CD4-positive, CD25-positive, alpha-beta regulatory T cell (primary cell): ENCODE measurements around the gene FILIP1L. TPM values are rescaled to one million over a fixed set of nuclear protein-coding genes. Genes with fewer than 3 reads are reported as not detected.
A peak's percentile ranks its signal among the peaks of the same experiment; 100 is the strongest.

Experiments
- ATAC-seq, 2 donors: fragments of 150-1000 bp; cut with Tn5 transposase; one replicate each; pipeline ENCODE4 v1.10.0; 2021; ENCODE audit warnings: low read depth in 2 of 2, moderate number of reproducible peaks in 2 of 2, moderate library complexity in 1 of 2
- DNase-seq, 3 donors: peaks; one replicate each; pipeline versions ENCODE4 v3.0.0 to v3.0.0-alpha.2; 2012 to 2022; ENCODE audit warnings: mixed read lengths in 1 of 3
- H3K27ac ChIP-seq: one replicate; pipeline ENCODE4 v1.7.0; 2013; ENCODE audit warnings: mild to moderate bottlenecking, low read length; ENCODE audit not compliant: insufficient read depth, poor library complexity, severe bottlenecking
- H3K27me3 ChIP-seq: one replicate; pipeline ENCODE4 v1.7.0; 2013; ENCODE audit warnings: low read length; ENCODE audit not compliant: control insufficient read depth, insufficient read depth
- H3K36me3 ChIP-seq: one replicate; pipeline ENCODE4 v1.7.0; 2013; ENCODE audit warnings: mild to moderate bottlenecking, low read length, moderate library complexity; ENCODE audit not compliant: control insufficient read depth, insufficient read depth
- H3K4me1 ChIP-seq: 2 replicates; pipeline ENCODE4 v1.7.0; 2013; ENCODE audit warnings: mild to moderate bottlenecking, low read length; ENCODE audit not compliant: insufficient read depth, control insufficient read depth, poor library complexity, severe bottlenecking
- H3K4me3 ChIP-seq: one replicate; pipeline ENCODE4 v1.7.0; 2013; ENCODE audit warnings: low read depth, mild to moderate bottlenecking, low read length, moderate library complexity
- H3K9me3 ChIP-seq, 2 experiments: 1 replicate in 1 of 2; 2 replicates in 1 of 2; pipeline ENCODE4 v1.7.0; 2013; ENCODE audit warnings: low read length in 2 of 2, mild to moderate bottlenecking in 1 of 2, moderate library complexity in 1 of 2; ENCODE audit not compliant: control insufficient read depth in 2 of 2
- H3K27ac Mint-ChIP-seq, 3 donors: one replicate each; pipeline ENCODE4 v1.8.0; 2020 to 2022; ENCODE audit warnings: mild to moderate bottlenecking in 3 of 3, mixed read lengths in 3 of 3, moderate library complexity in 2 of 3
- H3K27me3 Mint-ChIP-seq: one replicate; pipeline ENCODE4 v1.8.0; 2022; ENCODE audit warnings: mild to moderate bottlenecking, mixed read lengths
- H3K36me3 Mint-ChIP-seq: one replicate; pipeline ENCODE4 v1.8.0; 2020; ENCODE audit warnings: mixed read lengths
- H3K4me1 Mint-ChIP-seq, 4 donors: one replicate each; pipeline ENCODE4 v1.8.0; 2020 to 2022; ENCODE audit warnings: mixed read lengths in 4 of 4, mild to moderate bottlenecking in 1 of 4
- H3K4me3 Mint-ChIP-seq, 4 donors: one replicate each; pipeline ENCODE4 v1.8.0; 2020 to 2022; ENCODE audit warnings: mild to moderate bottlenecking in 4 of 4, mixed read lengths in 4 of 4, moderate library complexity in 3 of 4
- H3K9me3 Mint-ChIP-seq, 7 donors: one replicate each; pipeline ENCODE4 v1.8.0; 2020 to 2022; ENCODE audit warnings: mixed read lengths in 7 of 7, mild to moderate bottlenecking in 3 of 7, moderate library complexity in 2 of 7
- polyA plus RNA-seq, 4 donors: library from polyadenylated mRNA; unstranded; fragments of 300-500 nt; fragmentation: Illumina TruSeq; gene quantifications; one replicate each; pipeline ENCODE4 v1.2.3, GENCODE V29; 2021
- total RNA-seq: library from RNA; stranded (reverse); gene quantifications from one replicate; pipeline ENCODE4 v1.2.3, GENCODE V29; 2022

The FILIP1L gene
- total and polyA plus RNA-seq, 5 donors from 2014 or later, result 0.37 to 1.0 (median 0.65) TPM; not detected in 2

DNA sequence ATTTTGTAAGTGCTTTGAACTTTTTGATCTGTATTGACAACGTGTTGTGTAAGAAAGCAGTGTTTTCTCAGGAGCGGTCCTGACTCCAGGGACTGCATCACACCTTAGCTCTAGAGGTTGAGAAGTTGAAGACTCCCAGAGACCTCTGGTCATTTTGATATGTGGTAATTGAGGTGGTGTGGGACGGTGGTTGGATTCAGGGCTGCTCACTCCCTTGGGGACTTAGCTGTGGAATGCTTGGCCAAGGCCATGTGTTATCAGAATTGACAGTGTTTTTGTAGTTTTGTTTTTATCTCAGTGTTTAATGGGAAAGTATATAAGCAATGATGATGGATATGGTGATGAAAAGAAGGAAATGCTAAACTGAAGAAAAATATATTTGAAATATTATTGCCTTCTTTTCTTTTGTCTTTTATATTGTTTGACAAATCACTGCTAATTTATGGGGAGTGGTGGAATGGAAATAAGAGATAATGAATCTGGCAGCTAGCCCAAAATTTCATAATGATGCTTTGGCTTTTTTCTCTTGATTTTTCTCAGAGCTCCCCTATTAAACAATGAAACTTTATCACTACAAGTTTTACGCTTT is 280.6 kb downstream of the FILIP1L start:
- Mint-ChIP-seq H3K4me3 (no peak overlapping the region), H3K4me1 (peaks cover 0 to 8% (median 4%) of the 10 kb centered on the region in 4 donors), H3K9me3 (no peaks in the 10 kb centered on the region), H3K27me3 (no peaks in the 10 kb centered on the region), H3K27ac (no peak overlapping the region), H3K36me3 (no peaks in the 10 kb centered on the region)
- DNase-seq (no peak), ATAC-seq (no peak)
- no peaks in the 10 kb centered on the region for H3K4me1 ChIP-seq
- H3K9me3 ChIP-seq, result no peaks in the 10 kb centered on the region
- H3K27ac ChIP-seq, result no peak overlapping the region
- no peak overlapping the region for H3K4me3 ChIP-seq
- no peaks in the 10 kb centered on the region for H3K27me3 ChIP-seq
- H3K36me3 ChIP-seq, result no peaks in the 10 kb centered on the region

GRCh38 chr3:99829844-99830243 is 284.5 kb downstream of the FILIP1L start:
- H3K27ac Mint-ChIP-seq, result no peak overlapping the region
- H3K27ac ChIP-seq, result no peak overlapping the region
- no peaks in the 10 kb centered on the region for H3K27me3 ChIP-seq
- DNase-seq, result no peak
- no peaks in the 10 kb centered on the region for H3K4me1 ChIP-seq
- H3K9me3 Mint-ChIP-seq, result no peaks in the 10 kb centered on the region
- H3K27me3 Mint-ChIP-seq, result no peaks in the 10 kb centered on the region
- H3K4me3 Mint-ChIP-seq, result no peak overlapping the region
- no peak for ATAC-seq
- H3K9me3 ChIP-seq, result no peaks in the 10 kb centered on the region
- H3K36me3 Mint-ChIP-seq, result no peaks in the 10 kb centered on the region
- no peaks in the 10 kb centered on the region for H3K36me3 ChIP-seq
- H3K4me3 ChIP-seq, result no peak overlapping the region
- peaks cover 4 to 17% (median 10%) of the 10 kb centered on the region in 4 donors for H3K4me1 Mint-ChIP-seq

- no peaks in the 10 kb centered on the region for H3K27me3 ChIP-seq
- Mint-ChIP-seq H3K9me3 (no peaks in the 10 kb centered on the region), H3K27me3 (no peaks in the 10 kb centered on the region), H3K4me1 (peaks cover 15 to 38% (median 27%) of the 10 kb centered on the region in 4 donors), H3K36me3 (no peaks in the 10 kb centered on the region), H3K27ac (peak overlapping the region in 1 of 3 donors; percentile 8), H3K4me3 (no peak overlapping the region)
- no peak for DNase-seq
- H3K4me3 ChIP-seq, result no peak overlapping the region
- no peaks in the 10 kb centered on the region for H3K9me3 ChIP-seq
- no peak overlapping the region for H3K27ac ChIP-seq
- no peak for ATAC-seq
- no peaks in the 10 kb centered on the region for H3K36me3 ChIP-seq
- H3K4me1 ChIP-seq, result no peaks in the 10 kb centered on the region
Observed at GRCh38 chr3:99825004-99825640, 289.2 kb downstream of the FILIP1L start.

DNA sequence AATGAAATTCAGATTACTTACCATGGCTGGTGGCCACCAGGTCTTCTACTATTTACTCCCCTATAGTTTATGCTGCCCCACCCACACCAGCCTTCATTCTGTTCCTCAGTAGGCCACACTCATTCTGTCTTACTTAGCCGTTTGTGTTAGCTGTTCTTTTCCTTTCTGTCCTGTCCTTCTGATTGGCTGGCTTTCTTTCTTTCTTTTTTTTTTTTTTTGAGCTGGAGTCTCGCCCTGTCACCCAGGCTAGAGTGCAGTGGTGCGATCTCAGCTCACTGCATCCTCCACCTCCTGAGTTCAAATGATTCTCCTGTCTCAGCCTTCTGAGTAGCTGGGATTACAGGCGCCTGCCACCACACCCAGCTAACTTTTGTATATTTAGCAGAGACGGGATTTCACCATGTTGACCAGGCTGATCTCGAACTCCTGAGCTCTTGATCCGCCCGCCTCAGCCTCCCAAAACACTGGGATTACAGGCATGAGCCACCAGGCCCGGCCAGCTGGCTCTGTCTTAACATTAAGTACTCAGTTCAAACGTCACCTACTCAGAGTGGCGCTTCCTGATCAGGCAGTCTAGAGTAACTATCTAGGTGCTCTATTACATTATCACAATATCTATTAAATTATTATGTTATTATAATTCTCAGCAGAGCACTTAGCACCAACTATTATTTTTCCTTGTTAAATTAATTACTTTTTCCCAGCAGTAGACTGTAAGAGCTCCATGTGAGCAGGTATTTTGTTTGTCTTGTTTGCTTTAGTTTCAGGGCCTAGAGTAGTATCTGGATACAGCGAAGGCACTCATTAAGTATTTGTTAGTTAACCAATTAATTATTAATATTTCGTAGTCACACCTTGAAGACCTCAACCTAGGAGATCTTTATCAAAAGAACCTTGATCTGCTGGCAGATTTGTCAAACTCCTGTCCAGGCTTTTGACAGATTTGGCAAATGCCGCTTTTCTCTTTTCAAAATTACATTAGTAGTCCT is 290.3 kb downstream of the FILIP1L start:
- no peaks in the 10 kb centered on the region for H3K9me3 Mint-ChIP-seq
- Histone ChIP-seq H3K4me1 (peaks cover 3% of the 10 kb centered on the region), H3K4me3 (no peak overlapping the region), H3K9me3 (no peaks in the 10 kb centered on the region), H3K27me3 (no peaks in the 10 kb centered on the region), H3K36me3 (no peaks in the 10 kb centered on the region), H3K27ac (no peak overlapping the region)
- H3K27ac Mint-ChIP-seq, result peak overlapping the region in 1 of 3 donors; percentile 13
- no peaks in the 10 kb centered on the region for H3K36me3 Mint-ChIP-seq
- peak overlapping the region in 1 of 4 donors; percentile 1 for H3K4me3 Mint-ChIP-seq
- ATAC-seq (no peak), DNase-seq (no peak)
- no peaks in the 10 kb centered on the region for H3K27me3 Mint-ChIP-seq
- H3K4me1 Mint-ChIP-seq, result peaks cover 19 to 43% (median 32%) of the 10 kb centered on the region in 4 donors

DNA sequence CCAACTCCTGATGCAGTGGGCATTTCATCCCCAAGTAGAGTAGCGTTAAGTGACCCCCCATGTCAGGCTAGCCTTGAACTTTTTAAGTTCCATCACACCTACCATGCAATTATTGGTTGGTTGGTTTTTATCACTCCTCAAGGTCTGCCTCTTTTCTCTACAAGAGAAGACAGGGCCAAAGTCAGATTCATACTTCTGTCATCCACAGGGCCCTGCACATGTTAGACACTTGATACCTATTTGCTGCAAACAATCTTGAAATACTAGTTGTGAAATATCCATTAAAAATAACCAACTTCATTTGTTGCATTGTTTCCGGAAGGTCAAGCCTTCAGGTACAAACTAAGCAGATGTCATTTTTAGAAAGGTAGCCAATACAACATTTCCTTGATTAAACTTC is 295.5 kb downstream of the FILIP1L start:
- Histone ChIP-seq H3K27me3 (no peaks in the 10 kb centered on the region), H3K4me3 (peak overlapping the region; percentile 98), H3K36me3 (no peaks in the 10 kb centered on the region), H3K27ac (no peak overlapping the region), H3K4me1 (peaks cover 22% of the 10 kb centered on the region), H3K9me3 (no peaks in the 10 kb centered on the region)
- ATAC-seq (no peak), DNase-seq (no peak)
- H3K27me3 Mint-ChIP-seq, result peaks cover 9% of the 10 kb centered on the region
- H3K27ac Mint-ChIP-seq, result peak overlapping the region in 2 of 3 donors; percentile 99 to 100
- peaks cover 25 to 60% (median 48%) of the 10 kb centered on the region in 4 donors for H3K4me1 Mint-ChIP-seq
- H3K36me3 Mint-ChIP-seq, result no peaks in the 10 kb centered on the region
- no peaks in the 10 kb centered on the region for H3K9me3 Mint-ChIP-seq
- H3K4me3 Mint-ChIP-seq, result peak overlapping the region; percentile 94 to 98 (median 96)

DNA sequence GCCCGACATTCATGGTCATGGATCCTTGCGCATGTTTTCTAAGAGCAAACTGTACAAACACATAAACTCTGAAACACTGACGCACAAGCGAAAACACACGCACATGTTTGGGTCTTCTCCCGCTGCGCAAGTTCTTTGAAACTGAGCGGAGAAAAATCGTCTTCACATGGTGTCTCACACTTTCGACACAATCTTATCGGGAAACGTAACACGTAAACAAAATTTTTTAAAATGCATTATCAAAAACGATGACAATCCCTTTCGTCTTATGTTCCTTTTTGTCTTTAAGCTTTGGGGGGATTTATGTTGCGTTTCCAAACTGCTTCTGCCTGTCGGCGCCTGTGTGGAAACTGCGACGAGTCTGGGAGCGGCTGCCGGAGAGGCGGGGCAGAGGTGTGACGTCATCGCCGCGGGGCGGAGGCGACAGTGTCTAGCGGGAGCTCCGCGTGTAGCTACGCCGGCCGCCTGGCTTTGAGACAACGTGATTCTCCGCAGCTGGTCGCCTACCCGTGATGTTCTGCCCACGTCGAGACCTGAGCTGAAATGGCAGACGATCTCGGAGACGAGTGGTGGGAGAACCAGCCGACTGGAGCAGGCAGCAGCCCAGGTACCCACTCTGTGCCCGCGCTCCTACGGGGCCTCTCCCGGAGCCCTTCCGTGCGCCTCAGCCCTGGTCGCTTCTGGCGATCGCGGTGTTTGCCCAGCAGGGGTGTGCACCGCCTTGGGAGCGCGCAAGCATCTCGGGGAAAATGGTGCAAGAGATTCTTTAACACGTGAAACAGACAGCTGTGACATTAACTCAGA is 296.7 kb downstream of the FILIP1L start, which contains the start of gene CMSS1:
Gene CMSS1, plus strand, starts transcription at position 426 of the 804 bp plus-strand sequence.
- no peaks in the 10 kb centered on the region for H3K36me3 ChIP-seq
- H3K4me1 ChIP-seq, result peaks cover 22% of the 10 kb centered on the region
- Mint-ChIP-seq H3K36me3 (no peaks in the 10 kb centered on the region), H3K9me3 (no peaks in the 10 kb centered on the region), H3K4me1 (peaks cover 18 to 54% (median 44%) of the 10 kb centered on the region in 4 donors), H3K27ac (peak within 1 kb of the TSS; percentile 99 to 100 (median 100)), H3K27me3 (peaks cover 9% of the 10 kb centered on the region), H3K4me3 (peak within 1 kb of the TSS; percentile 94 to 98 (median 96))
- peak within 1 kb of the TSS; percentile 91 for H3K27ac ChIP-seq
- peak; percentile 95 for ATAC-seq
- DNase-seq, result peak; percentile 91 to 97 (median 94)
- peak within 1 kb of the TSS; percentile 98 for H3K4me3 ChIP-seq
- H3K27me3 ChIP-seq, result no peaks in the 10 kb centered on the region
- H3K9me3 ChIP-seq, result no peaks in the 10 kb centered on the region

DNA sequence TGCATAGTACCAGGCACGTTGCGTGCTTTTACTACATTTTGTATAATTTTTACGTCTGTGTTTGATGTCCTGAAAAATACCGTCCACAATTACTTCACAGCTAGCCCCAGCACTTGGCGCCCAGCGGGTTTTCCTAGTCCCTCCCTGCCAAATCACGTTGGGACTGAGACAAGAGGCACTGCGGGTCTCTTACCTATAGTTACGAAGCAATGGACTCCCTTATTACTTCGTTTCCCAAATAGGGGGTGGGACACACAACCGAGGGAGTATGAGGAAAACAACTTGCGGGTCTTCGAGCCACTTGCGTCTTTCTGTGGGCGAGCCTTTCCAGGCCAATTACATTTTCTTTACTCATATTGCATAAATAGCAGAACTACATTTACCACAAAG is 297.3 kb downstream of the FILIP1L start:
- peaks cover 22% of the 10 kb centered on the region for H3K4me1 ChIP-seq
- H3K9me3 ChIP-seq, result no peaks in the 10 kb centered on the region
- no peaks in the 10 kb centered on the region for H3K36me3 Mint-ChIP-seq
- H3K27me3 Mint-ChIP-seq, result peaks cover 9% of the 10 kb centered on the region
- ATAC-seq, result no peak
- H3K36me3 ChIP-seq, result no peaks in the 10 kb centered on the region
- peak overlapping the region; percentile 94 to 98 (median 96) for H3K4me3 Mint-ChIP-seq
- peak overlapping the region; percentile 91 for H3K27ac ChIP-seq
- H3K27me3 ChIP-seq, result no peaks in the 10 kb centered on the region
- H3K4me3 ChIP-seq, result peak overlapping the region; percentile 98
- DNase-seq, result peak in 1 of 3 donors; percentile 13
- peak overlapping the region; percentile 99 to 100 (median 100) for H3K27ac Mint-ChIP-seq
- H3K9me3 Mint-ChIP-seq, result no peaks in the 10 kb centered on the region
- H3K4me1 Mint-ChIP-seq, result peaks cover 18 to 54% (median 43%) of the 10 kb centered on the region in 4 donors
